Effector memory CD8-positive, alpha-beta T cell (primary cell): Measurements from ENCODE around the gene RALB.
A peak's percentile ranks its signal among the peaks of the same experiment; 100 is the strongest.

Experiments used
- ATAC-seq: fragments of 150-1000 bp; cut with Tn5 transposase; replicated peaks from 2 replicates; pipeline ENCODE4 v1.10.0; 2021; ENCODE audit warnings: mild to moderate bottlenecking, moderate library complexity
- DNase-seq, 3 experiments: peaks; one replicate each; pipeline ENCODE4 v3.0.0; 2021
- H3K27ac Mint-ChIP-seq, 2 donors: one replicate each; pipeline ENCODE4 v1.8.0; 2022; ENCODE audit warnings: mild to moderate bottlenecking in 2 of 2, mixed read lengths in 2 of 2, moderate library complexity in 2 of 2
- H3K27me3 Mint-ChIP-seq, 2 donors: one replicate each; pipeline ENCODE4 v1.8.0; 2022; ENCODE audit warnings: mixed read lengths in 2 of 2
- H3K36me3 Mint-ChIP-seq: one replicate; pipeline ENCODE4 v1.8.0; 2022; ENCODE audit warnings: mild to moderate bottlenecking, moderate library complexity, mixed read lengths; ENCODE audit not compliant: insufficient read depth
- H3K4me1 Mint-ChIP-seq, 2 donors: one replicate each; pipeline ENCODE4 v1.8.0; 2022; ENCODE audit warnings: low read depth in 2 of 2, mixed read lengths in 2 of 2
- H3K4me3 Mint-ChIP-seq, 2 donors: one replicate each; pipeline ENCODE4 v1.8.0; 2022; ENCODE audit warnings: mild to moderate bottlenecking in 2 of 2, mixed read lengths in 2 of 2, moderate library complexity in 2 of 2
- H3K9me3 Mint-ChIP-seq, 2 donors: one replicate each; pipeline ENCODE4 v1.8.0; 2022; ENCODE audit warnings: mixed read lengths in 2 of 2

Gene RALB

GRCh38 chr2:120331903-120332302 is 79.3 kb downstream of the RALB start:
- DNase-seq (no peak), ATAC-seq (no peak)
- peaks cover 73 to 100% of the 10 kb centered on the region in 2 donors for H3K27me3 Mint-ChIP-seq
- H3K4me1 Mint-ChIP-seq = no peaks in the 10 kb centered on the region
- H3K36me3 Mint-ChIP-seq = no peaks in the 10 kb centered on the region
- no peak overlapping the region for H3K27ac Mint-ChIP-seq
- no peak overlapping the region for H3K4me3 Mint-ChIP-seq
- H3K9me3 Mint-ChIP-seq = no peaks in the 10 kb centered on the region

GRCh38 chr2:120332384-120332783 is 79.7 kb downstream of the RALB start:
- DNase-seq = no peak
- Mint-ChIP-seq H3K27me3 (peaks cover 73 to 100% of the 10 kb centered on the region in 2 donors), H3K4me3 (no peak overlapping the region), H3K36me3 (no peaks in the 10 kb centered on the region), H3K27ac (no peak overlapping the region), H3K9me3 (no peaks in the 10 kb centered on the region), H3K4me1 (no peaks in the 10 kb centered on the region)
- no peak for ATAC-seq

GRCh38 chr2:120334068-120334467 is 81.4 kb downstream of the RALB start:
- H3K36me3 Mint-ChIP-seq = no peaks in the 10 kb centered on the region
- peaks cover 77 to 100% of the 10 kb centered on the region in 2 donors for H3K27me3 Mint-ChIP-seq
- no peak overlapping the region for H3K4me3 Mint-ChIP-seq
- H3K4me1 Mint-ChIP-seq = no peaks in the 10 kb centered on the region
- no peak overlapping the region for H3K27ac Mint-ChIP-seq
- no peaks in the 10 kb centered on the region for H3K9me3 Mint-ChIP-seq
- DNase-seq = no peak
- ATAC-seq = no peak

GRCh38 chr2:120336749-120337148 is 84.1 kb downstream of the RALB start:
- Mint-ChIP-seq H3K36me3 (no peaks in the 10 kb centered on the region), H3K27ac (no peak overlapping the region), H3K4me1 (no peaks in the 10 kb centered on the region), H3K4me3 (no peak overlapping the region), H3K9me3 (no peaks in the 10 kb centered on the region), H3K27me3 (peaks cover 69 to 100% of the 10 kb centered on the region in 2 donors)
- DNase-seq = no peak
- no peak for ATAC-seq

GRCh38 chr2:120338015-120338414 is 85.4 kb downstream of the RALB start:
- Mint-ChIP-seq H3K4me1 (peaks cover 3 to 4% of the 10 kb centered on the region in 2 donors), H3K27me3 (peaks cover 70 to 100% of the 10 kb centered on the region in 2 donors), H3K9me3 (no peaks in the 10 kb centered on the region), H3K27ac (no peak overlapping the region), H3K4me3 (no peak overlapping the region), H3K36me3 (no peaks in the 10 kb centered on the region)
- ATAC-seq (no peak), DNase-seq (no peak)

- Mint-ChIP-seq H3K9me3 (no peaks in the 10 kb centered on the region), H3K36me3 (no peaks in the 10 kb centered on the region), H3K27me3 (peaks cover 53 to 70% of the 10 kb centered on the region in 2 donors), H3K27ac (no peak overlapping the region), H3K4me3 (peak overlapping the region in 1 of 2 donors; percentile 66), H3K4me1 (peaks cover 6 to 10% of the 10 kb centered on the region in 2 donors)
- no peak for ATAC-seq
- DNase-seq = no peak
Observed at GRCh38 chr2:120341977-120342376, 89.3 kb downstream of the RALB start.

GRCh38 chr2:120342446-120342845 is 89.8 kb downstream of the RALB start:
- H3K27ac Mint-ChIP-seq = no peak overlapping the region
- no peak for DNase-seq
- peaks cover 53 to 70% of the 10 kb centered on the region in 2 donors for H3K27me3 Mint-ChIP-seq
- peak overlapping the region in 1 of 2 donors; percentile 66 for H3K4me3 Mint-ChIP-seq
- H3K9me3 Mint-ChIP-seq = no peaks in the 10 kb centered on the region
- peaks cover 9 to 11% of the 10 kb centered on the region in 2 donors for H3K4me1 Mint-ChIP-seq
- no peak for ATAC-seq
- no peaks in the 10 kb centered on the region for H3K36me3 Mint-ChIP-seq

- no peak overlapping the region for H3K27ac Mint-ChIP-seq
- DNase-seq (no peak), ATAC-seq (no peak)
- H3K4me3 Mint-ChIP-seq = peak overlapping the region; percentile 47 to 66
- H3K36me3 Mint-ChIP-seq = no peaks in the 10 kb centered on the region
- no peaks in the 10 kb centered on the region for H3K9me3 Mint-ChIP-seq
- H3K4me1 Mint-ChIP-seq = peaks cover 10 to 16% of the 10 kb centered on the region in 2 donors
- H3K27me3 Mint-ChIP-seq = peaks cover 53 to 70% of the 10 kb centered on the region in 2 donors
Observed at GRCh38 chr2:120343100-120343432, 90.4 kb downstream of the RALB start.

GRCh38 chr2:120343433-120344105 is 90.9 kb downstream of the RALB start:
- ATAC-seq = peak; percentile 52
- DNase-seq = peak; percentile 17 to 24 (median 20)
- Mint-ChIP-seq H3K27ac (no peak overlapping the region), H3K36me3 (no peaks in the 10 kb centered on the region), H3K4me1 (peaks cover 10 to 16% of the 10 kb centered on the region in 2 donors), H3K4me3 (peak overlapping the region; percentile 47 to 66), H3K27me3 (peaks cover 48 to 70% of the 10 kb centered on the region in 2 donors), H3K9me3 (no peaks in the 10 kb centered on the region)
